SU-DHL-6 (cell line): ENCODE measurements around the gene VSTM4.

Experiments
- H2AFZ ChIP-seq: fragments of 200-600 bp; sonication (generic); 2 replicates; pipeline ENCODE4 v1.6.1; 2014; ENCODE audit warnings: low read depth, mild to moderate bottlenecking, moderate library complexity, mixed read lengths, antibody characterized with exemption, low read length; ENCODE audit not compliant: severe bottlenecking
- H3F3A ChIP-seq: fragments of 200-600 bp; shearing (Covaris generic); 2 replicates; pipeline ENCODE4 v1.6.0; 2016; ENCODE audit warnings: antibody characterized with exemption, mild to moderate bottlenecking; ENCODE audit not compliant: insufficient read depth
- H3K27ac ChIP-seq: fragments of 200-600 bp; sonication (generic); 2 replicates; pipeline ENCODE4 v1.5.1; 2016; ENCODE audit warnings: low read depth, mild to moderate bottlenecking, low read length, moderate library complexity, mixed read lengths
- H3K27me3 ChIP-seq: fragments of 200-600 bp; sonication (generic), shearing (Covaris generic); 2 replicates; pipeline ENCODE4 v1.6.0; 2014; ENCODE audit warnings: mild to moderate bottlenecking, low read length
- H3K36me3 ChIP-seq: fragments of 200-600 bp; sonication (generic); 2 replicates; pipeline ENCODE4 v1.6.1; 2014; ENCODE audit warnings: mild to moderate bottlenecking, low read length, mixed read lengths
- H3K4me2 ChIP-seq: fragments of 300-600, 200-600 bp; shearing (Covaris generic), sonication (generic); 2 replicates; pipeline ENCODE4 v1.6.0; 2014; ENCODE audit warnings: low read length, low read depth, mild to moderate bottlenecking; ENCODE audit not compliant: poor library complexity, severe bottlenecking
- H3K4me3 ChIP-seq: fragments of 200-600 bp; sonication (generic); 2 replicates; pipeline ENCODE4 v1.5.1; 2014; ENCODE audit warnings: antibody characterized with exemption, low read length, mild to moderate bottlenecking, mixed read lengths; ENCODE audit not compliant: insufficient read depth, poor library complexity, severe bottlenecking
- H3K79me2 ChIP-seq: fragments of 200-600 bp; sonication (generic); 2 replicates; pipeline ENCODE4 v1.6.1; 2014; ENCODE audit warnings: mild to moderate bottlenecking, low read length, moderate library complexity; ENCODE audit not compliant: insufficient read depth
- H3K9ac ChIP-seq: fragments of 200-600 bp; sonication (generic); 2 replicates; pipeline ENCODE4 v1.7.0; 2014; ENCODE audit warnings: mild to moderate bottlenecking, low read length
- H3K9me2 ChIP-seq: fragments of 200-600 bp; sonication (generic); replicated peaks from 2 replicates; pipeline ENCODE4 v1.6.1; 2014; ENCODE audit warnings: low read length; ENCODE audit not compliant: insufficient read depth
- H3K9me3 ChIP-seq: fragments of 200-600 bp; sonication (generic); 2 replicates; pipeline ENCODE4 v1.6.1; 2014; ENCODE audit warnings: low read length, mixed read lengths; ENCODE audit not compliant: insufficient read depth
- H4K20me1 ChIP-seq: fragments of 200-600 bp; sonication (generic); 2 replicates; pipeline ENCODE4 v1.6.1; 2014; ENCODE audit warnings: low read depth, mild to moderate bottlenecking, antibody characterized with exemption, low read length, moderate library complexity, mixed read lengths
- CTCF ChIP-seq: fragments of 200-600 bp; sonication (generic); IDR thresholded peaks from one replicate; pipeline ENCODE4 v1.5.1; 2017; ENCODE audit warnings: antibody characterized with exemption, mild to moderate bottlenecking, low read length, moderate library complexity; ENCODE audit not compliant: insufficient read depth, poor library complexity, severe bottlenecking
- EZH2phosphoT487 ChIP-seq: fragments of 200-600 bp; sonication (generic), shearing (Covaris generic); conservative IDR thresholded peaks from 2 replicates; pipeline ENCODE4 v1.6.1; 2018; ENCODE audit warnings: mild to moderate bottlenecking, antibody characterized with exemption, low read length, moderate library complexity, mixed read lengths

The VSTM4 gene

GRCh38 chr10:49010865-49011264, 104.5 kb downstream of the VSTM4 start:
- no peaks in the 10 kb centered on the region for H3K9me3 ChIP-seq
- H3K4me2 ChIP-seq: no peak overlapping the region
- no peak overlapping the region for H3K4me3 ChIP-seq
- H3K9ac ChIP-seq: no peak overlapping the region
- no peak overlapping the region for H3K27ac ChIP-seq
- no peaks in the 10 kb centered on the region for H3K79me2 ChIP-seq
- no peaks in the 10 kb centered on the region for H3F3A ChIP-seq
- no peaks in the 10 kb centered on the region for H3K27me3 ChIP-seq
- TF ChIP-seq CTCF (no peak), EZH2phosphoT487 (no peak)
- H3K36me3 ChIP-seq: no peaks in the 10 kb centered on the region
- H4K20me1 ChIP-seq: no peaks in the 10 kb centered on the region
- H3K9me2 ChIP-seq: no peaks in the 10 kb centered on the region
- no peak overlapping the region for H2AFZ ChIP-seq

DNA sequence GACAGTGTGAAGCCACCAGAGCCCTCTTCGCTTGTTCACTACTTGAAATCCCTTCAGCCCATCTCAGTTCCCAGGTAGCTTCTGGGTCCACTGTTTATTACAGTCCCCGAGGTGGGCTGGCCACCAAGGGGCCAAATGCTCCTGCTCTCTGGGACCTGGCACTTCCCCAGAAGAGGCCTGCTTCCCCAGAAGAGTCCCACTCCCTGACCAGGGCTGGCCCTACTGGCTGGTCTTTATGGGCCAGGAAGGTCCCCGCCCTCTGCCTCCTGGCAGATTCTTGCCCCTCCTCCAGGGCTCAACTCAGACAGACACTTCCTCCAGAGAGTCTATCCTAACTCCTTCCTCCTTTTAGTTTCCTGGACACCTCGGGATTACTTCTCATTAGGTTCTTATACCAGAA, 105.0 kb downstream of the VSTM4 start:
- Histone ChIP-seq H3K4me2 (no peak overlapping the region), H3K9me3 (no peaks in the 10 kb centered on the region), H3K36me3 (no peaks in the 10 kb centered on the region), H3K79me2 (no peaks in the 10 kb centered on the region), H3K9ac (no peak overlapping the region), H3K9me2 (no peaks in the 10 kb centered on the region), H2AFZ (no peak overlapping the region), H3K27ac (no peak overlapping the region), H4K20me1 (no peaks in the 10 kb centered on the region), H3F3A (no peaks in the 10 kb centered on the region), H3K27me3 (no peaks in the 10 kb centered on the region), H3K4me3 (no peak overlapping the region)
- TF ChIP-seq CTCF: no peak
- no peak for TF ChIP-seq EZH2phosphoT487

- Histone ChIP-seq H3K27ac (no peak overlapping the region), H3K4me2 (no peak overlapping the region), H3K9ac (no peak overlapping the region), H4K20me1 (no peaks in the 10 kb centered on the region), H3K79me2 (no peaks in the 10 kb centered on the region), H3K4me3 (no peak overlapping the region), H3K9me3 (no peaks in the 10 kb centered on the region), H2AFZ (no peak overlapping the region), H3F3A (no peaks in the 10 kb centered on the region), H3K36me3 (no peaks in the 10 kb centered on the region), H3K9me2 (no peaks in the 10 kb centered on the region), H3K27me3 (no peaks in the 10 kb centered on the region)
- TF ChIP-seq EZH2phosphoT487: no peak
- TF ChIP-seq CTCF: no peak
Observed at GRCh38 chr10:49009199-49009979, 105.9 kb downstream of the VSTM4 start.
